GM12878 (cell line): ENCODE data around the gene LRRC37B. TPM values are rescaled to one million over a fixed set of nuclear protein-coding genes. Genes with fewer than 3 reads are reported as not detected.

ENCODE experiments used
- ATAC-seq: fragments of 200-7000 bp; cut with Tn5 transposase; 3 replicates; pipeline ENCODE4 v1.9.1; 2020; ENCODE audit warnings: mild to moderate bottlenecking, moderate library complexity
- BruUV-seq: library from RNA; stranded (reverse); fragments of 400-500 nt; replicated peaks from 2 replicates; lab custom pipeline; 2021; lab: Mats Ljungman, UMichigan
- CTCF ChIA-PET: fragments of 300-600 bp; sonication (Branson Sonifier 250); formaldehyde crosslinking; extraction: SDS; loops from one replicate; lab custom pipeline; 2021; ENCODE audit warnings: inconsistent platforms; lab: Yijun Ruan, JAX
- POLR2A ChIA-PET: fragments of 350-600 bp; formaldehyde crosslinking; extraction: SDS; loops from one replicate; lab custom pipeline; 2021; ENCODE audit warnings: inconsistent platforms; lab: Charles Lee
- RAD21 ChIA-PET: fragments of 300-600 bp; sonication (Branson Sonifier 250); formaldehyde crosslinking; loops from one replicate; lab custom pipeline; 2023; ENCODE audit warnings: antibody characterized with exemption; ENCODE audit not compliant: unreplicated experiment; lab: Charles Lee
- SMC1A ChIA-PET: fragments of 300-600 bp; sonication (Branson Sonifier 250); formaldehyde crosslinking; loops from one replicate; lab custom pipeline; 2023; ENCODE audit not compliant: unreplicated experiment, uncharacterized antibody; lab: Charles Lee
- DNase-seq: peaks from one replicate; pipeline ENCODE4 v3.0.0-alpha.2; 2011; ENCODE audit warnings: low read depth, low spot score
- FAIRE-seq: peaks from 3 replicates; lab custom pipeline; 2011; peaks lifted over from hg19 to GRCh38; lab: Jason Lieb, UNC
- H2AFZ ChIP-seq: 2 replicates; pipeline ENCODE4 v1.6.0; 2011; ENCODE audit warnings: low read depth, low read length, control low read depth; ENCODE audit not compliant: control insufficient read depth
- H3K27ac ChIP-seq: 2 replicates; pipeline ENCODE4 v1.5.1; 2011; ENCODE audit warnings: control low read depth; ENCODE audit not compliant: control insufficient read depth, insufficient read depth
- H3K27me3 ChIP-seq, 2 experiments: replicated peaks in 1 of 2; 2 replicates each; pipeline versions ENCODE4 v1.6.0 to v1.6.1; 2011; ENCODE audit warnings: low read length in 1 of 2; ENCODE audit not compliant: control insufficient read depth in 2 of 2, insufficient read depth in 2 of 2
- H3K36me3 ChIP-seq, 2 experiments: 2 replicates each; pipeline ENCODE4 v1.5.1; 2011; ENCODE audit warnings: low read length in 1 of 2; ENCODE audit not compliant: control insufficient read depth in 2 of 2, insufficient read depth in 2 of 2
- H3K4me1 ChIP-seq: 2 replicates; pipeline ENCODE4 v1.6.1; 2011; ENCODE audit warnings: mild to moderate bottlenecking, low read length, moderate library complexity, mixed read lengths; ENCODE audit not compliant: control insufficient read depth, insufficient read depth
- H3K4me2 ChIP-seq: 2 replicates; pipeline ENCODE4 v1.6.0; 2011; ENCODE audit warnings: control low read depth; ENCODE audit not compliant: control insufficient read depth, insufficient read depth
- H3K4me3 ChIP-seq: fragments of 200-600 bp; sonication (generic); 2 replicates; pipeline ENCODE4 v1.5.1; 2016
- H3K79me2 ChIP-seq: 2 replicates; pipeline ENCODE4 v1.6.0; 2011; ENCODE audit warnings: low read length; ENCODE audit not compliant: control insufficient read depth, insufficient read depth
- H3K9ac ChIP-seq: 2 replicates; pipeline ENCODE4 v1.8.0; 2011; ENCODE audit warnings: low read length, control low read depth, mixed read lengths; ENCODE audit not compliant: control insufficient read depth, insufficient read depth
- H3K9me3 ChIP-seq: replicated peaks from 3 replicates; pipeline ENCODE4 v1.5.1; 2011; ENCODE audit warnings: mild to moderate bottlenecking, low read length; ENCODE audit not compliant: control insufficient read depth, insufficient read depth
- H4K20me1 ChIP-seq: 2 replicates; pipeline ENCODE4 v1.6.0; 2011; ENCODE audit not compliant: control insufficient read depth, insufficient read depth
- BRCA1 ChIP-seq: IDR thresholded peaks from 2 replicates; pipeline ENCODE4 v1.6.1; 2011; ENCODE audit warnings: low read depth, low read length, improper control_type of control experiment
- EP300 ChIP-seq, 2 experiments: fragments of 150-350 bp in 1 of 2; IDR thresholded peaks; 2 replicates each; pipeline ENCODE4 v1.6.1; 2011 to 2012; ENCODE audit warnings: low read depth in 2 of 2, low read length in 2 of 2, borderline replicate concordance in 1 of 2, improper control_type of control experiment in 1 of 2, inconsistent platforms in 1 of 2; ENCODE audit not compliant: control insufficient read depth in 1 of 2
- IRF4 ChIP-seq: IDR thresholded peaks from 2 replicates; pipeline ENCODE4 v1.6.1; 2011; ENCODE audit warnings: low read depth, low read length
- MEF2A ChIP-seq: IDR thresholded peaks from 2 replicates; pipeline ENCODE4 v1.6.1; 2011; ENCODE audit warnings: low read depth, mild to moderate bottlenecking, low read length, moderate library complexity; ENCODE audit not compliant: insufficient read depth
- POU2F2 ChIP-seq: IDR thresholded peaks from 3 replicates; pipeline ENCODE4 v1.6.1; 2011; ENCODE audit warnings: low read depth, mild to moderate bottlenecking, low read length, borderline replicate concordance
- RFX5 ChIP-seq: IDR thresholded peaks from 2 replicates; pipeline ENCODE4 v1.6.1; 2011; ENCODE audit warnings: low read depth, low read length, improper control_type of control experiment
- TCF7 ChIP-seq: IDR thresholded peaks from 2 replicates; pipeline ENCODE4 v1.6.1; 2014; ENCODE audit warnings: antibody characterized with exemption, borderline replicate concordance
- WRNIP1 ChIP-seq: IDR thresholded peaks from 2 replicates; pipeline ENCODE4 v1.6.1; 2011; ENCODE audit warnings: low read depth, low read length, improper control_type of control experiment, borderline replicate concordance
- ZNF24 ChIP-seq: fragments of 450-650 bp; IDR thresholded peaks from 2 replicates; pipeline ENCODE4 v1.6.1; 2017; ENCODE audit warnings: antibody characterized with exemption, mild to moderate bottlenecking
- ZNF274 ChIP-seq: IDR thresholded peaks from one replicate; pipeline ENCODE4 v1.8.0; 2011; ENCODE audit not compliant: insufficient read length, insufficient read depth
- WGBS: methylation state at CpG from one replicate; pipeline ENCODE4 v1.1.6; 2016; ENCODE audit warnings: low lambda C conversion rate; ENCODE audit not compliant: insufficient replicate concordance, insufficient coverage; ENCODE audit errors: missing lambda C conversion rate; 5-methylcytosine and 5-hydroxymethylcytosine counted together
- in situ Hi-C: fragments of 300-500 bp; cut with MboI; formaldehyde crosslinking; loops from 9 replicates; pipeline ENCODE4 v1.14.3; 2018; ENCODE audit warnings: mixed read lengths
- intact Hi-C: fragments of 100-400 bp; cut with micrococcal nuclease; formaldehyde crosslinking; loops from one replicate; pipeline ENCODE4 v1.14.2; 2022; ENCODE audit not compliant: unreplicated experiment
- polyA plus RNA-seq, 11 experiments: library from polyadenylated mRNA; depleted of rRNA in 4 of 11; unstranded in 6 of 11; stranded (reverse) in 5 of 11; fragments of >200 nt; fragmentation: Nextera tagmentation in 4 of 11; fragmentation: Illumina TruSeq in 1 of 11; extraction: Ambion mirVana in 4 of 11; extraction: Trizol in 1 of 11; gene quantifications; 1 replicate in 1 of 11; 2 replicates in 10 of 11; pipeline versions ENCODE4 v1.2.1 to v1.2.3, GENCODE V29; 2011 to 2016; ENCODE audit warnings: inconsistent platforms in 2 of 11, missing spikeins in 2 of 11, low read depth in 1 of 11
- total RNA-seq, 4 experiments: library from RNA; depleted of rRNA in 3 of 4; stranded (reverse); fragments of >200 nt in 3 of 4; fragmentation: Illumina TruSeq in 1 of 4; extraction: Trizol in 1 of 4; gene quantifications; 2 replicates each; pipeline versions ENCODE4 v1.2.1 to v1.2.3, GENCODE V29; 2013 to 2021
- TF ChIP-seq, protein P1 (sequence below): IDR thresholded peaks from 2 replicates; pipeline ENCODE4 v1.6.1; 2011; ENCODE audit warnings: low read depth, mild to moderate bottlenecking, low read length, moderate library complexity, borderline replicate concordance; ENCODE audit errors: extremely low read depth
- TF ChIP-seq, protein P2 (sequence below): fragments of 450-650 bp; IDR thresholded peaks from 2 replicates; pipeline ENCODE4 v1.6.1; 2014; ENCODE audit warnings: mild to moderate bottlenecking
- TF ChIP-seq, protein P3 (sequence below): IDR thresholded peaks from 2 replicates; pipeline ENCODE4 v1.6.1; 2012; ENCODE audit warnings: low read depth, low read length, improper control_type of control experiment
- TF ChIP-seq, protein P4 (sequence below): fragments of 450-650 bp; IDR thresholded peaks from 2 replicates; pipeline ENCODE4 v1.6.1; 2017; ENCODE audit warnings: mild to moderate bottlenecking, low read depth, inconsistent platforms; ENCODE audit not compliant: poor library complexity, severe bottlenecking
- TF ChIP-seq, protein P5 (sequence below): fragments of 450-650 bp; IDR thresholded peaks from 2 replicates; pipeline ENCODE4 v1.6.1; 2016; ENCODE audit warnings: mild to moderate bottlenecking, moderate library complexity, borderline replicate concordance

Gene LRRC37B
- total and polyA plus RNA-seq, 10 of the 15 experiments (the other 5 are each of a cell fraction or from before 2014, with no cell fraction given): 3.2 to 25.7 (median 9.2) TPM

DNA sequence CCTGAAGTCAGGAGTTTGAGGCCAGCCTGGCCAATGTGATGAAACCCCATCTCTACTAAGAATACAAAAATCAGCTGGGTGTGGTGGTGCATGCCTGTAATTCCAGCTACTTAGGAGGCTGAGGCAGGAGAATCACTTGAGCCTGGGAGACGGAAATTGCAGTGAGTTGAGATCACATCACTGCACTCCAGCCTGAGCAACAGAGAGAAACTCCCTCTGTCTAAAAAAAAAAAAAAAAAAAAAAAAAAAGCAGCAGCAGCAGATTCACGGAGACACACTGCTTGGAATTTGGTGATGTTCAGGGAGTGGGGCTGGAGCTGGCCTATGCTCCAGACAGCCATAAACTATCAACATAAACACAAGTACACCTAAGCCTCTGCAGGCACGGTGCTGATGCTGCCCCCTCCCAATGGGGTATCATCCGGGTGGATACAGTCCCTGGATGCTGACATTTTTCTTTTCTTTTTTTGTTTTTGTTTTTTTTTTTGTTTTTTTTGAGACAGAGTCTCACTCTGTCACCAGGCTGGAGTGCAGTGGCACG, 95.5 kb downstream of the LRRC37B start:
- FAIRE-seq: no peak
- H3K27me3 ChIP-seq: no peaks in the 10 kb centered on the region
- ChIA-PET POLR2A (interaction anchor here (0.7 kb wide), 1 partner anchor 83 kb away, joined by 3 read pairs; no protein-coding TSS in a partner anchor), SMC1A (no interaction called here), CTCF (interaction anchor here (1.9 kb wide), 1 partner anchor 95 kb away, joined by 5 read pairs; the partner anchor contains the start of gene LRRC37B), RAD21 (no interaction called here)
- H2AFZ ChIP-seq: no peak overlapping the region
- intact Hi-C loops (no loop called here), in situ Hi-C loops (no loop called here)
- no TSS peak for BruUV-seq
- H3K4me3 ChIP-seq: no peak overlapping the region
- no peaks in the 10 kb centered on the region for H3K9me3 ChIP-seq
- H3K36me3 ChIP-seq: no peaks in the 10 kb centered on the region
- no peak overlapping the region for H3K9ac ChIP-seq
- WGBS: 58% methylated on average over 4 of the region's 5 CpGs
- H3K79me2 ChIP-seq: no peaks in the 10 kb centered on the region
- no peak for DNase-seq
- H3K4me2 ChIP-seq: no peak overlapping the region
- no peak for ATAC-seq
- no peaks in the 10 kb centered on the region for H4K20me1 ChIP-seq
- no peak overlapping the region for H3K27ac ChIP-seq
- H3K4me1 ChIP-seq: no peaks in the 10 kb centered on the region
- TF ChIP-seq TCF7: no peak
- no peak for TF ChIP-seq EP300 (IDR thresholded peaks at IDR 0.05; ENCODE audit: borderline replicate concordance in 1 of 2, control insufficient read depth in 1 of 2, low read depth in 2 of 2, low read length in 2 of 2)
- TF ChIP-seq, protein P1, sequence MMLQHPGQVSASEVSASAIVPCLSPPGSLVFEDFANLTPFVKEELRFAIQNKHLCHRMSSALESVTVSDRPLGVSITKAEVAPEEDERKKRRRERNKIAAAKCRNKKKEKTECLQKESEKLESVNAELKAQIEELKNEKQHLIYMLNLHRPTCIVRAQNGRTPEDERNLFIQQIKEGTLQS: no peak
- TF ChIP-seq IRF4: no peak
- TF ChIP-seq, protein P2, sequence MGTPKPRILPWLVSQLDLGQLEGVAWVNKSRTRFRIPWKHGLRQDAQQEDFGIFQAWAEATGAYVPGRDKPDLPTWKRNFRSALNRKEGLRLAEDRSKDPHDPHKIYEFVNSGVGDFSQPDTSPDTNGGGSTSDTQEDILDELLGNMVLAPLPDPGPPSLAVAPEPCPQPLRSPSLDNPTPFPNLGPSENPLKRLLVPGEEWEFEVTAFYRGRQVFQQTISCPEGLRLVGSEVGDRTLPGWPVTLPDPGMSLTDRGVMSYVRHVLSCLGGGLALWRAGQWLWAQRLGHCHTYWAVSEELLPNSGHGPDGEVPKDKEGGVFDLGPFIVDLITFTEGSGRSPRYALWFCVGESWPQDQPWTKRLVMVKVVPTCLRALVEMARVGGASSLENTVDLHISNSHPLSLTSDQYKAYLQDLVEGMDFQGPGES: no peak
- TF ChIP-seq ZNF274: no peak
- no peak for TF ChIP-seq WRNIP1
- TF ChIP-seq, protein P3, sequence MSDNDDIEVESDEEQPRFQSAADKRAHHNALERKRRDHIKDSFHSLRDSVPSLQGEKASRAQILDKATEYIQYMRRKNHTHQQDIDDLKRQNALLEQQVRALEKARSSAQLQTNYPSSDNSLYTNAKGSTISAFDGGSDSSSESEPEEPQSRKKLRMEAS: no peak
- no peak for TF ChIP-seq RFX5
- TF ChIP-seq, protein P4, sequence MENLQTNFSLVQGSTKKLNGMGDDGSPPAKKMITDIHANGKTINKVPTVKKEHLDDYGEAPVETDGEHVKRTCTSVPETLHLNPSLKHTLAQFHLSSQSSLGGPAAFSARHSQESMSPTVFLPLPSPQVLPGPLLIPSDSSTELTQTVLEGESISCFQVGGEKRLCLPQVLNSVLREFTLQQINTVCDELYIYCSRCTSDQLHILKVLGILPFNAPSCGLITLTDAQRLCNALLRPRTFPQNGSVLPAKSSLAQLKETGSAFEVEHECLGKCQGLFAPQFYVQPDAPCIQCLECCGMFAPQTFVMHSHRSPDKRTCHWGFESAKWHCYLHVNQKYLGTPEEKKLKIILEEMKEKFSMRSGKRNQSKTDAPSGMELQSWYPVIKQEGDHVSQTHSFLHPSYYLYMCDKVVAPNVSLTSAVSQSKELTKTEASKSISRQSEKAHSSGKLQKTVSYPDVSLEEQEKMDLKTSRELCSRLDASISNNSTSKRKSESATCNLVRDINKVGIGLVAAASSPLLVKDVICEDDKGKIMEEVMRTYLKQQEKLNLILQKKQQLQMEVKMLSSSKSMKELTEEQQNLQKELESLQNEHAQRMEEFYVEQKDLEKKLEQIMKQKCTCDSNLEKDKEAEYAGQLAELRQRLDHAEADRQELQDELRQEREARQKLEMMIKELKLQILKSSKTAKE: no peak
- no peak for TF ChIP-seq MEF2A
- TF ChIP-seq BRCA1: no peak
- TF ChIP-seq, protein P5, sequence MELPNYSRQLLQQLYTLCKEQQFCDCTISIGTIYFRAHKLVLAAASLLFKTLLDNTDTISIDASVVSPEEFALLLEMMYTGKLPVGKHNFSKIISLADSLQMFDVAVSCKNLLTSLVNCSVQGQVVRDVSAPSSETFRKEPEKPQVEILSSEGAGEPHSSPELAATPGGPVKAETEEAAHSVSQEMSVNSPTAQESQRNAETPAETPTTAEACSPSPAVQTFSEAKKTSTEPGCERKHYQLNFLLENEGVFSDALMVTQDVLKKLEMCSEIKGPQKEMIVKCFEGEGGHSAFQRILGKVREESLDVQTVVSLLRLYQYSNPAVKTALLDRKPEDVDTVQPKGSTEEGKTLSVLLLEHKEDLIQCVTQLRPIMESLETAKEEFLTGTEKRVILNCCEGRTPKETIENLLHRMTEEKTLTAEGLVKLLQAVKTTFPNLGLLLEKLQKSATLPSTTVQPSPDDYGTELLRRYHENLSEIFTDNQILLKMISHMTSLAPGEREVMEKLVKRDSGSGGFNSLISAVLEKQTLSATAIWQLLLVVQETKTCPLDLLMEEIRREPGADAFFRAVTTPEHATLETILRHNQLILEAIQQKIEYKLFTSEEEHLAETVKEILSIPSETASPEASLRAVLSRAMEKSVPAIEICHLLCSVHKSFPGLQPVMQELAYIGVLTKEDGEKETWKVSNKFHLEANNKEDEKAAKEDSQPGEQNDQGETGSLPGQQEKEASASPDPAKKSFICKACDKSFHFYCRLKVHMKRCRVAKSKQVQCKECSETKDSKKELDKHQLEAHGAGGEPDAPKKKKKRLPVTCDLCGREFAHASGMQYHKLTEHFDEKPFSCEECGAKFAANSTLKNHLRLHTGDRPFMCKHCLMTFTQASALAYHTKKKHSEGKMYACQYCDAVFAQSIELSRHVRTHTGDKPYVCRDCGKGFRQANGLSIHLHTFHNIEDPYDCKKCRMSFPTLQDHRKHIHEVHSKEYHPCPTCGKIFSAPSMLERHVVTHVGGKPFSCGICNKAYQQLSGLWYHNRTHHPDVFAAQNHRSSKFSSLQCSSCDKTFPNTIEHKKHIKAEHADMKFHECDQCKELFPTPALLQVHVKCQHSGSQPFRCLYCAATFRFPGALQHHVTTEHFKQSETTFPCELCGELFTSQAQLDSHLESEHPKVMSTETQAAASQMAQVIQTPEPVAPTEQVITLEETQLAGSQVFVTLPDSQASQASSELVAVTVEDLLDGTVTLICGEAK: no peak
- TF ChIP-seq ZNF24: no peak
- no peak for TF ChIP-seq POU2F2
